Suprapubic skin (tissue), 4 donors: ENCODE results near the gene FAM78B. TPM values are rescaled to one million over a fixed set of nuclear protein-coding genes. Genes with fewer than 3 reads are reported as not detected.
A peak's percentile ranks its signal among the peaks of the same experiment; 100 is the strongest.

Experiments used
- DNase-seq, 2 donors: peaks; one replicate each; pipeline ENCODE4 v3.0.0-alpha.2; 2019; ENCODE audit warnings: low spot score in 2 of 2
- H3K27ac ChIP-seq: fragments of 200-600 bp; sonication (generic); one replicate; pipeline ENCODE4 v1.5.1; 2019
- H3K27me3 ChIP-seq: fragments of 200-600 bp; sonication (generic); one replicate; pipeline ENCODE4 v1.5.1; 2019
- H3K36me3 ChIP-seq: fragments of 200-600 bp; sonication (generic); one replicate; pipeline ENCODE4 v1.5.1; 2019
- H3K4me1 ChIP-seq: fragments of 200-600 bp; sonication (generic); one replicate; pipeline ENCODE4 v1.5.1; 2019
- H3K4me3 ChIP-seq: fragments of 200-600 bp; sonication (generic); one replicate; pipeline ENCODE4 v1.5.1; 2019; ENCODE audit warnings: mild to moderate bottlenecking
- H3K9me3 ChIP-seq: fragments of 200-600 bp; sonication (generic); one replicate; pipeline ENCODE4 v1.5.1; 2019
- EP300 ChIP-seq: sonication (generic); formaldehyde crosslinking; IDR thresholded peaks from one replicate; pipeline ENCODE4 v1.6.1; 2017; ENCODE audit warnings: antibody characterized with exemption
- POLR2A ChIP-seq, 2 donors: fragments of 450-650 bp; IDR thresholded peaks; one replicate each; pipeline ENCODE4 v1.6.1; 2017; ENCODE audit warnings: antibody characterized with exemption in 2 of 2, mild to moderate bottlenecking in 2 of 2, moderate library complexity in 2 of 2
- POLR2AphosphoS5 ChIP-seq, 3 donors: sonication (generic); formaldehyde crosslinking; IDR thresholded peaks; one replicate each; pipeline ENCODE4 v1.6.1; 2017; ENCODE audit warnings: antibody characterized with exemption in 3 of 3
- WGBS: methylation state at CpG from one replicate; pipeline ENCODE4 v1.1.5; 2018; 5-methylcytosine and 5-hydroxymethylcytosine counted together
- total RNA-seq, 4 donors: library from RNA; depleted of rRNA; stranded (reverse); fragments of >200 nt; gene quantifications; one replicate each; pipeline ENCODE4 v1.1.0, GENCODE V29; 2016
- TF ChIP-seq, protein P1 (sequence below), 2 donors: fragments of 200-600 bp in 1 of 2; fragments of 450-650 bp in 1 of 2; sonication (generic) in 1 of 2; IDR thresholded peaks; one replicate each; pipeline ENCODE4 v1.5.1; 2016 to 2019; ENCODE audit warnings: antibody characterized with exemption in 2 of 2, mild to moderate bottlenecking in 1 of 2, moderate library complexity in 1 of 2

The FAM78B gene
- total RNA-seq, 4 donors from 2014 or later = 0.72 to 1.9 (median 1.3) TPM

DNA sequence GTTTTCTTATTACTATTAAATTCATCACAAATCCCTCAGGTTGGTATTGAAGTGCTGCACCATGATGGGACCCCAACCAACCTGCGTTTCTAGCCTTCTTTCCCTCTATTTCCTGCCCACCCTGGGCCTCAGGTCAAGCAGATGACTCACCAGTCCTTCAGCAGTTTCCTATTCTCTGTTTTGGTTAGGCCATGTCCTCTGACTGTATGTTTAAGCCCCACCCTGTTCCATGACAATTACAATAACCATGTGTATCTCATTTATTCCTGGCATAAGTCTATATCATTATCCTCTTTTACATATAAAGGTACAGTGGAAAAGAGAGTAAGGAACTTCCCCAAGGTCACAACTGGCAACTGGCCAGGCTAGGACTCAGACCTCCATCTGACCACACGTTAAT is 5.3 kb upstream of the FAM78B start:
- H3K27ac ChIP-seq = no peak overlapping the region
- 73% methylated on average over 2 of the region's 2 CpGs for WGBS
- H3K9me3 ChIP-seq = no peaks in the 10 kb centered on the region
- TF ChIP-seq POLR2AphosphoS5 (IDR thresholded peaks at IDR 0.05) = no peak
- TF ChIP-seq POLR2A (IDR thresholded peaks at IDR 0.05) = no peak
- TF ChIP-seq, protein P1, sequence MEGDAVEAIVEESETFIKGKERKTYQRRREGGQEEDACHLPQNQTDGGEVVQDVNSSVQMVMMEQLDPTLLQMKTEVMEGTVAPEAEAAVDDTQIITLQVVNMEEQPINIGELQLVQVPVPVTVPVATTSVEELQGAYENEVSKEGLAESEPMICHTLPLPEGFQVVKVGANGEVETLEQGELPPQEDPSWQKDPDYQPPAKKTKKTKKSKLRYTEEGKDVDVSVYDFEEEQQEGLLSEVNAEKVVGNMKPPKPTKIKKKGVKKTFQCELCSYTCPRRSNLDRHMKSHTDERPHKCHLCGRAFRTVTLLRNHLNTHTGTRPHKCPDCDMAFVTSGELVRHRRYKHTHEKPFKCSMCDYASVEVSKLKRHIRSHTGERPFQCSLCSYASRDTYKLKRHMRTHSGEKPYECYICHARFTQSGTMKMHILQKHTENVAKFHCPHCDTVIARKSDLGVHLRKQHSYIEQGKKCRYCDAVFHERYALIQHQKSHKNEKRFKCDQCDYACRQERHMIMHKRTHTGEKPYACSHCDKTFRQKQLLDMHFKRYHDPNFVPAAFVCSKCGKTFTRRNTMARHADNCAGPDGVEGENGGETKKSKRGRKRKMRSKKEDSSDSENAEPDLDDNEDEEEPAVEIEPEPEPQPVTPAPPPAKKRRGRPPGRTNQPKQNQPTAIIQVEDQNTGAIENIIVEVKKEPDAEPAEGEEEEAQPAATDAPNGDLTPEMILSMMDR (IDR thresholded peaks at IDR 0.05) = no peak
- no peak for TF ChIP-seq EP300
- no peak overlapping the region for H3K4me3 ChIP-seq
- no peaks in the 10 kb centered on the region for H3K27me3 ChIP-seq
- no peak for DNase-seq
- H3K36me3 ChIP-seq = no peaks in the 10 kb centered on the region
- peaks cover 9% of the 10 kb centered on the region for H3K4me1 ChIP-seq

DNA sequence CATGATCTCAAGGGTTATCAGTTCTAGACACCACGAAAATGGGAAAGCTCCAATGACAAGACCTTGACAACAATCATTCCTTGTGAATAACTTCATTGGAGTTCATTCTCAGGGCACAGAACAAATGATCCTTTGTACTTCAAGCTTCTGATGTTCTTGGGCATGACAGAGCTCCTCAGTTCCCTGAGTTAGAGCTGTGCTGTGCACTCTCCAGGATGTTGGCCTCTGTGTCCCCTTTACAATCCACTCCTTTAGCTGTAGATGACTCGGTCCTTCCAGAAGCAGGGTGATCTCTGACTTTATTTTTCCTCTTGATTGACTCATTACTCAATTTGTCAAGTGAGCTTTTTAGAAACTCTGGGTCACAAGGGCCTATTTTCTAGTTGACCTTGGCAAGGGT is 3.9 kb upstream of the FAM78B start:
- no peak overlapping the region for H3K27ac ChIP-seq
- WGBS = 71% methylated on average over 2 of the region's 2 CpGs
- no peaks in the 10 kb centered on the region for H3K9me3 ChIP-seq
- peaks cover 19% of the 10 kb centered on the region for H3K4me1 ChIP-seq
- no peak for DNase-seq
- no peaks in the 10 kb centered on the region for H3K27me3 ChIP-seq
- no peak overlapping the region for H3K4me3 ChIP-seq
- no peaks in the 10 kb centered on the region for H3K36me3 ChIP-seq
- TF ChIP-seq POLR2A (IDR thresholded peaks at IDR 0.05) (no peak), POLR2AphosphoS5 (IDR thresholded peaks at IDR 0.05) (no peak), EP300 (no peak)

DNA sequence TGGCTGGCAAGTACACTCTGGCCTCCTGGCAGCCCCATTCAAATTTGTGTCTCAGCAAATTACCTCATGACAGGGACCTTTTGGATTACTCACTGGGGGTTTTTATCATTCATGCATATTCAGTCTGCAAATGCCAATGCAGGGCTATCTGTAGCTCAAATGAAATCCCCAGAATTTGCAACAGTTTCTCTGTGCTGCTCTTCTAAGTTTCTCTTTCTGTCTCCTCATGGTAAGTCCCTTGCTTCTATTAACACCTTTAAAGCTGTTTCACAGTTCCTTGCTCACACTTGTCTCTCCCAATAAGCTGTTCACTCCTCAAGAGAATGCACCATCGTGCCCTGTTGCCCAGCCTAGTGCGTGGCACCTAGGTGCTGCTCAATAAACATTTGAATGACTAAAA is 3.3 kb upstream of the FAM78B start:
- Histone ChIP-seq H3K4me1 (peaks cover 25% of the 10 kb centered on the region), H3K27me3 (peaks cover 5% of the 10 kb centered on the region), H3K36me3 (no peaks in the 10 kb centered on the region), H3K4me3 (no peak overlapping the region), H3K27ac (no peak overlapping the region), H3K9me3 (no peaks in the 10 kb centered on the region)
- 68% methylated on average over 2 of the region's 2 CpGs for WGBS
- DNase-seq = no peak
- no peak for TF ChIP-seq POLR2AphosphoS5 (IDR thresholded peaks at IDR 0.05)
- TF ChIP-seq, protein P1 (IDR thresholded peaks at IDR 0.05) = no peak
- TF ChIP-seq POLR2A (IDR thresholded peaks at IDR 0.05) = no peak
- no peak for TF ChIP-seq EP300

DNA sequence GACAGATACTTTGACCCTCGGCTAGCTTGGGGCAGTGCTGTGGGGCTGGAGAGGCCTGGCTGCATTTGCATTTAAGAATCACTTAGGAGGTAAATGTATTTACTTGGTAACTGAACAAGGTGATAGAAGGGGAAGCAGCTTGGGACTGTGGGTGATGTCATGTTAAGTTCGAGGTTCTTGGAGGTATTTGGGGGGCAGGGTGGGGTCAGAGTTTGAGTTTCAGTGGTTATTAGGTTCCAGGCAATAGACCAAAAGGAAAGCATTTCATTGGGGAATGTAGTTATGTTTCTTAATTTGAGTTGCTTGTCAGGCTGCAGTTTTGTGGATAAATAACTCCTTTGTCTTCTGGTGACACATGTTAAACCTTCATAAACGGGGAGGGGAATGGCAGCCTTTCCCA is 2.4 kb upstream of the FAM78B start:
- Histone ChIP-seq H3K27me3 (peaks cover 5% of the 10 kb centered on the region), H3K27ac (no peak overlapping the region), H3K4me3 (no peak overlapping the region), H3K9me3 (no peaks in the 10 kb centered on the region), H3K36me3 (no peaks in the 10 kb centered on the region), H3K4me1 (peaks cover 34% of the 10 kb centered on the region)
- no peak for DNase-seq
- 60% methylated on average over 3 of the region's 3 CpGs for WGBS
- TF ChIP-seq POLR2A (IDR thresholded peaks at IDR 0.05) (no peak), POLR2AphosphoS5 (IDR thresholded peaks at IDR 0.05) (no peak), EP300 (no peak)
- TF ChIP-seq, protein P1 (IDR thresholded peaks at IDR 0.05) = no peak

DNA sequence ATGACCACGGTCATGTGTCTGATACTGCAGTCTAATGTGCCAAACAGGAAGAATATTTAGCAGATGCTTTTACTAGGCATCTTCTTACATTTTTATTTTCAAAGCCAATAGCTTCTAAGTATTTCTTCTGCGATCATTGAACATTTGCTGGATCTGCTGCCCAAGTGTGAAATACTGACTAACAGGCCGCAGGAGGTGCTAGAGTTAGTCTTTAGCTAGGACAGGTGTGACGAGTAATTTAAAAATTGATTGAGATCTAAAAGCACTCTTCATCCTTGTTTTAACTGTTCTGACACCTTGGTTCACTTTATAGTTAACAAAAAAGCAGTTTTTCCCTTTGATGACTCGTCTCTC is 748 bp upstream of the FAM78B start:
- no peak for DNase-seq
- Histone ChIP-seq H3K9me3 (no peaks in the 10 kb centered on the region), H3K4me3 (peak overlapping the region; percentile 85), H3K27ac (no peak overlapping the region), H3K36me3 (no peaks in the 10 kb centered on the region), H3K4me1 (peaks cover 34% of the 10 kb centered on the region), H3K27me3 (peaks cover 5% of the 10 kb centered on the region)
- TF ChIP-seq EP300 = no peak
- TF ChIP-seq, protein P1 (IDR thresholded peaks at IDR 0.05) = peak in 1 of 2 donors; percentile 15
- 31% methylated on average over 5 of the region's 5 CpGs for WGBS

DNA sequence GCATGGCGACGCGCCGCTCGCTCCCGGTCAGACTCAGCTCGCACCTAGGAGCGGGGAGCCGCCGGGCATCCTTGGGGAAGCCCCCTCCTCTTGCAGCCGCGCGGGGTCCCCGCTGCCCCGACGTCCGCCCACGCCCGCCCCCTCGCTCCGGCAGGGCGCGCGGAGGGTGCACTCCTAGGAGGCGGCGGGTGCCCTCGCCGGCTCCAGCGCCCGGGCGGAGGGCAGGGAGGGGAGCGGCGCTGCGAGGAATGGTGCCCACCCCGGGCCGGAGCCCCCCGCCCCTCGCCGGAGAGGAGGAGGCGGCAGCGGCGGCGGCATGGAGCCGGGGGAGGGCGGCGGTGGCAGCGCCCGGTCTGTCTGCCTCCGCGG is 488 bp downstream of the FAM78B start:
- H3K27ac ChIP-seq = peak overlapping the region; percentile 47

More for the DNA sequence above, 488 bp downstream of the FAM78B start:
- H3K4me3 ChIP-seq = peak overlapping the region; percentile 85
- DNase-seq = no peak
- peaks cover 34% of the 10 kb centered on the region for H3K4me1 ChIP-seq
- no peaks in the 10 kb centered on the region for H3K9me3 ChIP-seq
- peaks cover 5% of the 10 kb centered on the region for H3K27me3 ChIP-seq
- H3K36me3 ChIP-seq = no peaks in the 10 kb centered on the region
- no peak for TF ChIP-seq POLR2A (IDR thresholded peaks at IDR 0.05)
- TF ChIP-seq POLR2AphosphoS5 (IDR thresholded peaks at IDR 0.05) = no peak
- no peak for TF ChIP-seq EP300
- TF ChIP-seq, protein P1 (IDR thresholded peaks at IDR 0.05) = no peak
- 0% methylated on average over 5 of the region's 50 CpGs for WGBS
